GM18868 (cell line): ENCODE data around the gene PHYKPL.

Experiments used
- ATAC-seq: cut with Tn5 transposase; IDR thresholded peaks from one replicate; pipeline ENCODE4 v1.9.1; 2021; ENCODE audit warnings: mild to moderate bottlenecking, moderate library complexity; ENCODE audit not compliant: unreplicated experiment

PHYKPL gene

GRCh38 chr5:178232124-178232919, at the start of gene PHYKPL:
Gene PHYKPL, minus strand, starts transcription at chr5:178232802. Its CDS starts 252 bp downstream, at chr5:178232550.
- peak; percentile 56 for ATAC-seq

- ATAC-seq, result no peak
These were observed 49.8 kb upstream of the PHYKPL start for GRCh38 chr5:178282391-178282790.

GRCh38 chr5:178281331-178281730, 48.7 kb upstream of the PHYKPL start:
- ATAC-seq, result no peak

- ATAC-seq, result no peak
These were observed 48.0 kb upstream of the PHYKPL start for GRCh38 chr5:178280631-178281030.

- no peak for ATAC-seq
These were observed 47.3 kb upstream of the PHYKPL start for GRCh38 chr5:178279723-178280438.

GRCh38 chr5:178279026-178279722, 46.6 kb upstream of the PHYKPL start:
- no peak for ATAC-seq

GRCh38 chr5:178278358-178279023, 45.9 kb upstream of the PHYKPL start:
- ATAC-seq, result no peak

- no peak for ATAC-seq
These were observed 45.3 kb upstream of the PHYKPL start for GRCh38 chr5:178277866-178278265.

GRCh38 chr5:178277346-178277745, 44.7 kb upstream of the PHYKPL start:
- ATAC-seq, result no peak

GRCh38 chr5:178274781-178275537, 42.4 kb upstream of the PHYKPL start:
- ATAC-seq, result no peak

- ATAC-seq, result no peak
These were observed 41.3 kb upstream of the PHYKPL start for GRCh38 chr5:178273665-178274541.

- no peak for ATAC-seq
These were observed 40.4 kb upstream of the PHYKPL start for GRCh38 chr5:178273041-178273440.

GRCh38 chr5:178272591-178272990, 40.0 kb upstream of the PHYKPL start:
- ATAC-seq, result no peak

GRCh38 chr5:178271726-178272479, 39.3 kb upstream of the PHYKPL start:
- ATAC-seq, result no peak

- no peak for ATAC-seq
These were observed 38.6 kb upstream of the PHYKPL start for GRCh38 chr5:178271231-178271630.

- no peak for ATAC-seq
These were observed 36.9 kb upstream of the PHYKPL start for GRCh38 chr5:178269499-178269898.

- ATAC-seq, result no peak
These were observed 35.3 kb upstream of the PHYKPL start for GRCh38 chr5:178267876-178268275.

GRCh38 chr5:178267245-178267644, 34.6 kb upstream of the PHYKPL start:
- no peak for ATAC-seq

- ATAC-seq, result no peak
These were observed 34.0 kb upstream of the PHYKPL start for GRCh38 chr5:178266581-178266980.
